ENCODE data around the gene PTS. TPM values are rescaled to one million over a fixed set of nuclear protein-coding genes. Genes with fewer than 3 reads are reported as not detected.

The PTS gene
- total and polyA plus RNA-seq, 9 of the 15 experiments (the other 6 are each of a cell fraction or from before 2014, with no cell fraction given), result 27.1 to 72.7 (median 41.1) TPM

DNA sequence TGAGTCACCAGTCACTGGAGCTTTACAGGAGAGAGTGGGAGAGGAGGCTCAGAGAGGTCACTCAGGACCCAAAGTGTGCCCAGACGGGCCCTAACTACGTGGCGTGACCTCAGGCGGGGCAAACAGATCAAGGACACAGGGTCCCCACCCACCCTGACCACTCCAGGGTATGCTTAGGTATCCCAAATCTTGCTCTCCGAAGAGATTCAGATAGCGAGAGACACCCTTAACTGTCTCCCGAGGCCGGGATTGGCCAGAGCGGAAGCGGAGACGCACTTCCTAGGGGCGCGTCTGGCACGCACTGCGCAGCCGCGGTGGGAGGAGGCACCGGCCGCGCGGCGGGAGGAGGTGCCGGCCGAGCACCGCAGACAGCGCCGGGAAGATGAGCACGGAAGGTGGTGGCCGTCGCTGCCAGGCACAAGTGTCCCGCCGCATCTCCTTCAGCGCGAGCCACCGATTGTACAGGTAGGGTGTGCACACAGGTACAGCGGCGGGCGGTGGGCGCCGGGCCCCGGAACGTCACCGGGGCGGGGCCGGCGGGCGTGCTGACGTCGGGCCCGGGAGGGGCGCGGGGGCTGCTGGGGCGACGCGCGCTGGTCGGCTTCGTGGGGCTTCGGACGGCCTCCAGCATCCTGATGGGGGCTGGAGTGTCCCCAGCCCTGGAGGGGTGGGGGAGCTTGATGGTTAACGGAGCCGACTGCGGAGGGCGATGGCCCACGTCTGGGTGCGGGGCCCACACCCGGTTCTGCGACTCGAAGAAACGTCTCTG, at the start of gene PTS (continued):
- TF ChIP-seq HCFC1 (IDR thresholded peaks at IDR 0.05; ENCODE audit: low read depth, low read length) (peak; percentile 10; the same call in 1 of the 2 replicates), POLR2B (IDR thresholded peaks at IDR 0.05; ENCODE audit: low read depth, partially characterized antibody) (peak; percentile 91), SIN3B (IDR thresholded peaks at IDR 0.05; ENCODE audit: low read depth) (peak; percentile 72; the same call in 1 of the 2 replicates), NFRKB (IDR thresholded peaks at IDR 0.05; ENCODE audit: low read depth) (no peak), CTBP1 (IDR thresholded peaks at IDR 0.05; ENCODE audit: borderline replicate concordance) (peak; percentile 95), ARID1B (IDR thresholded peaks at IDR 0.05) (peak; percentile 26; the same call in 1 of the 2 replicates), HLTF (IDR thresholded peaks at IDR 0.05) (peak; percentile 6; the same call in 1 of the 2 replicates), ELF1 (tag; IDR thresholded peaks at IDR 0.05) (peak; percentile 70), NONO (IDR thresholded peaks at IDR 0.05; ENCODE audit: low read depth in 2 of 2, low read length in 1 of 2) (0 out of 4 replicates have a peak, but pooled peaks of 1 of the 2 experiments have one; percentile 43), PHF20 (IDR thresholded peaks at IDR 0.05; ENCODE audit: partially characterized antibody) (peak; percentile 88), ZBTB7A (IDR thresholded peaks at IDR 0.05; ENCODE audit: borderline replicate concordance, control insufficient read depth, low read depth, low read length) (peak; percentile 83; the same call in 1 of the 2 replicates), NR2C2 (CRISPR knock-in tag; IDR thresholded peaks at IDR 0.05) (no peak), NR2C2 (tag; IDR thresholded peaks at IDR 0.05) (peak; percentile 46), MEF2A (IDR thresholded peaks at IDR 0.05; ENCODE audit: control insufficient read depth, low read depth, low read length) (no peak)
- TF ChIP-seq, protein P1, sequence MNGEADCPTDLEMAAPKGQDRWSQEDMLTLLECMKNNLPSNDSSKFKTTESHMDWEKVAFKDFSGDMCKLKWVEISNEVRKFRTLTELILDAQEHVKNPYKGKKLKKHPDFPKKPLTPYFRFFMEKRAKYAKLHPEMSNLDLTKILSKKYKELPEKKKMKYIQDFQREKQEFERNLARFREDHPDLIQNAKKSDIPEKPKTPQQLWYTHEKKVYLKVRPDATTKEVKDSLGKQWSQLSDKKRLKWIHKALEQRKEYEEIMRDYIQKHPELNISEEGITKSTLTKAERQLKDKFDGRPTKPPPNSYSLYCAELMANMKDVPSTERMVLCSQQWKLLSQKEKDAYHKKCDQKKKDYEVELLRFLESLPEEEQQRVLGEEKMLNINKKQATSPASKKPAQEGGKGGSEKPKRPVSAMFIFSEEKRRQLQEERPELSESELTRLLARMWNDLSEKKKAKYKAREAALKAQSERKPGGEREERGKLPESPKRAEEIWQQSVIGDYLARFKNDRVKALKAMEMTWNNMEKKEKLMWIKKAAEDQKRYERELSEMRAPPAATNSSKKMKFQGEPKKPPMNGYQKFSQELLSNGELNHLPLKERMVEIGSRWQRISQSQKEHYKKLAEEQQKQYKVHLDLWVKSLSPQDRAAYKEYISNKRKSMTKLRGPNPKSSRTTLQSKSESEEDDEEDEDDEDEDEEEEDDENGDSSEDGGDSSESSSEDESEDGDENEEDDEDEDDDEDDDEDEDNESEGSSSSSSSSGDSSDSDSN (IDR thresholded peaks at IDR 0.05; ENCODE audit: borderline replicate concordance in 1 of 2, low read depth in 2 of 2, low read length in 2 of 2), result no peak
- TF ChIP-seq, protein P2, sequence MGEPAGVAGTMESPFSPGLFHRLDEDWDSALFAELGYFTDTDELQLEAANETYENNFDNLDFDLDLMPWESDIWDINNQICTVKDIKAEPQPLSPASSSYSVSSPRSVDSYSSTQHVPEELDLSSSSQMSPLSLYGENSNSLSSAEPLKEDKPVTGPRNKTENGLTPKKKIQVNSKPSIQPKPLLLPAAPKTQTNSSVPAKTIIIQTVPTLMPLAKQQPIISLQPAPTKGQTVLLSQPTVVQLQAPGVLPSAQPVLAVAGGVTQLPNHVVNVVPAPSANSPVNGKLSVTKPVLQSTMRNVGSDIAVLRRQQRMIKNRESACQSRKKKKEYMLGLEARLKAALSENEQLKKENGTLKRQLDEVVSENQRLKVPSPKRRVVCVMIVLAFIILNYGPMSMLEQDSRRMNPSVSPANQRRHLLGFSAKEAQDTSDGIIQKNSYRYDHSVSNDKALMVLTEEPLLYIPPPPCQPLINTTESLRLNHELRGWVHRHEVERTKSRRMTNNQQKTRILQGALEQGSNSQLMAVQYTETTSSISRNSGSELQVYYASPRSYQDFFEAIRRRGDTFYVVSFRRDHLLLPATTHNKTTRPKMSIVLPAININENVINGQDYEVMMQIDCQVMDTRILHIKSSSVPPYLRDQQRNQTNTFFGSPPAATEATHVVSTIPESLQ (CRISPR knock-in tag; IDR thresholded peaks at IDR 0.05), result 0 out of 2 replicates have a peak, but pooled peaks have one; percentile 25
- TF ChIP-seq, protein P3, sequence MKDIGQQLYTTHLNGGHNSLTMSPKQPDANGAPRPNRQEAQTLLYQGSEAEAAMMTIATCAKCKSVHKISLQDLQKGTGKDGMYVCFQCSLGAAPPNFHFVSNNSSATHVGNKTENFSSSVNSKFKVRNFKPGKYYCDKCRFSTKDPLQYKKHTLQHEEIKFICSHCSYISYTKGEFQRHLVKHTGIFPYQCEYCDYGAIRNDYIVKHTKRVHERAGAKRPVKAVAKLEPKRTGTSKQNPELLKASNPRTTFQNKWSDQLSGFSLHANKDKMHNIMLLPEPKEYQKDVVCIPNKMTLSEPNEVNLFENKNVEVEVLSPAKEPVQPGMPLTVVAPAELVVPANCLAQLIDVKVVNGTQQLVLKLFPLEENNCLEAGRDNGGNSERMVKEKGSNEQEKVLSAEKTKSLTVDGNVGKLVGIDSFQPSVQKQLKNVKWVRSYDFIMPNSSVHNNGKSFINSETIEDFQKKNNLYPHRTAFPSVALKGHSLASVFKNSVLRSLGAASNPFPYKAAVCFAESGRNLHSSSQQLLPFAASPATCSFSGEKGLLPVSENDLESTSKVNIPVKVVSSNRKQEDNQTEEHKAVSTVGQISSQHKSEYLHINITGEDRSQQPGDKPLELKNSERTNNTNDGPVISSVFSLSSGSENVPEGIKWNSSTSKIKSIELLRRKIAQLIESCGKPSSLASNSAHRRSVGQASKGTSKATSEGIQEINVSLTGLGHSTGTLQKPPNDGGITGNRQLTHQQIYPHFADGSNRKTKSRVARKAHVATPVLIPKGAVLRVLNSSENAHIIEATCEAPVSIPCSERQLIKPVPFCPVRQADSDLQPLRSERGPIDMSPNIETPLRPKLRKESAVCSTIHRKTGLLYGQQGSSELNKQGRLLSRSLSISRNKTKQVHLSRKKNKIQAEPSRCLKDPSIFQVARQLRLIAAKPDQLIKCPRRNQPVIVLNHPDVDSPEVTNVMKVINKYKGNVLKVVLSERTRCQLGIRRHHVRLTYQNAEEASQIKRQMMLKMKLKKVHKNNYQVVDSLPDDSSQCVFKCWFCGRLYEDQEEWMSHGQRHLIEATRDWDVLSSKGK (CRISPR knock-in tag; IDR thresholded peaks at IDR 0.05), result no peak
- TF ChIP-seq, protein P4, sequence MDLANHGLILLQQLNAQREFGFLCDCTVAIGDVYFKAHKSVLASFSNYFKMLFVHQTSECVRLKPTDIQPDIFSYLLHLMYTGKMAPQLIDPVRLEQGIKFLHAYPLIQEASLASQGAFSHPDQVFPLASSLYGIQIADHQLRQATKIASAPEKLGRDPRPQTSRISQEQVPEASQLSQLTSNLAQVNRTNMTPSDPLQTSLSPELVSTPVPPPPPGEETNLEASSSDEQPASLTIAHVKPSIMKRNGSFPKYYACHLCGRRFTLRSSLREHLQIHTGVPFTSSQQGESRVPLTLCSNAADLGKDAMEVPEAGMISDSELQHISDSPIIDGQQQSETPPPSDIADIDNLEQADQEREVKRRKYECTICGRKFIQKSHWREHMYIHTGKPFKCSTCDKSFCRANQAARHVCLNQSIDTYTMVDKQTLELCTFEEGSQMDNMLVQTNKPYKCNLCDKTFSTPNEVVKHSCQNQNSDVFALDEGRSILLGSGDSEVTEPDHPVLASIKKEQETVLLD (IDR thresholded peaks at IDR 0.05), result peak; percentile 69; the same call in 1 of the 2 replicates

All from K562 (cell line).